ENCODE data around the gene WDFY1. TPM values are rescaled to one million over a fixed set of nuclear protein-coding genes. Genes with fewer than 3 reads are reported as not detected.

WDFY1 gene
- total RNA-seq, 2 experiments from 2014 or later = 20.8 to 23.1 TPM

GRCh38 chr2:223989856-223990232, 44.7 kb upstream of the WDFY1 start:
- Mint-ChIP-seq H3K27ac (no peak overlapping the region), H3K4me3 (no peak overlapping the region), H3K36me3 (ENCODE audit: low read depth) (peaks cover 11% of the 10 kb centered on the region), H3K9me3 (no peaks in the 10 kb centered on the region), H3K4me1 (ENCODE audit: low read depth) (peaks cover 6% of the 10 kb centered on the region), H3K27me3 (no peaks in the 10 kb centered on the region)
- ATAC-seq (no peak), DNase-seq (no peak)
- TF ChIP-seq CTCF (IDR thresholded peaks at IDR 0.05) = no peak
- intact Hi-C loops (cut with micrococcal nuclease) = loop anchor here (10.0 kb wide), 1 partner anchor 155 kb away; no protein-coding TSS in a partner anchor
- ChIA-PET CTCF (interaction anchor here (5.9 to 7.2 kb wide), 2 partner anchors 19 to 295 kb away, joined by 93 to 156 read pairs; no protein-coding TSS in a partner anchor), POLR2A (no interaction called here)

- TF ChIP-seq CTCF (IDR thresholded peaks at IDR 0.05) = no peak
- H3K27ac Mint-ChIP-seq = no peak overlapping the region
- ChIA-PET POLR2A (no interaction called here), CTCF (interaction anchor here (1.0 to 7.2 kb wide), 2 partner anchors 74 to 296 kb away, joined by 3 to 156 read pairs; no protein-coding TSS in a partner anchor)
- H3K4me1 Mint-ChIP-seq (ENCODE audit: low read depth) = peaks cover 3% of the 10 kb centered on the region
- peaks cover 14% of the 10 kb centered on the region for H3K36me3 Mint-ChIP-seq (ENCODE audit: low read depth)
- H3K9me3 Mint-ChIP-seq = no peaks in the 10 kb centered on the region
- DNase-seq = no peak
- no peak for ATAC-seq
- H3K27me3 Mint-ChIP-seq = no peaks in the 10 kb centered on the region
- no peak overlapping the region for H3K4me3 Mint-ChIP-seq
- intact Hi-C loops (cut with micrococcal nuclease) = no loop called here
Observed at GRCh38 chr2:223989206-223989855, 44.2 kb upstream of the WDFY1 start.

- Mint-ChIP-seq H3K4me3 (no peak overlapping the region), H3K27ac (no peak overlapping the region), H3K4me1 (ENCODE audit: low read depth) (no peaks in the 10 kb centered on the region), H3K36me3 (ENCODE audit: low read depth) (peaks cover 14% of the 10 kb centered on the region), H3K27me3 (no peaks in the 10 kb centered on the region), H3K9me3 (no peaks in the 10 kb centered on the region)
- ATAC-seq = no peak
- POLR2A ChIA-PET = interaction anchor here (0.9 kb wide), 1 partner anchor 13 kb away, joined by 3 read pairs; no protein-coding TSS in a partner anchor
- TF ChIP-seq CTCF (IDR thresholded peaks at IDR 0.05) = no peak
- CTCF ChIA-PET = interaction anchor here (0.8 to 6.8 kb wide), 6 partner anchors 11 to 302 kb away, joined by 3 to 51 read pairs (median 4); no protein-coding TSS in a partner anchor
- DNase-seq = no peak
- intact Hi-C loops (cut with micrococcal nuclease) = no loop called here
Observed at GRCh38 chr2:223981241-223981640, 36.1 kb upstream of the WDFY1 start.

GRCh38 chr2:223980803-223981202, 35.7 kb upstream of the WDFY1 start:
- Mint-ChIP-seq H3K36me3 (ENCODE audit: low read depth) (peaks cover 14% of the 10 kb centered on the region), H3K4me1 (ENCODE audit: low read depth) (no peaks in the 10 kb centered on the region), H3K27me3 (no peaks in the 10 kb centered on the region), H3K4me3 (no peak overlapping the region), H3K27ac (no peak overlapping the region), H3K9me3 (no peaks in the 10 kb centered on the region)
- POLR2A ChIA-PET = interaction anchor here (0.9 kb wide), 1 partner anchor 13 kb away, joined by 3 read pairs; no protein-coding TSS in a partner anchor
- CTCF ChIA-PET = interaction anchor here (0.8 to 6.8 kb wide), 4 partner anchors 10 to 254 kb away, joined by 3 to 51 read pairs (median 17); no protein-coding TSS in a partner anchor
- intact Hi-C loops (cut with micrococcal nuclease) = no loop called here
- ATAC-seq = no peak
- no peak for TF ChIP-seq CTCF (IDR thresholded peaks at IDR 0.05)
- DNase-seq = no peak

GRCh38 chr2:223980397-223980735, 35.2 kb upstream of the WDFY1 start:
- Mint-ChIP-seq H3K36me3 (ENCODE audit: low read depth) (peaks cover 14% of the 10 kb centered on the region), H3K27me3 (no peaks in the 10 kb centered on the region), H3K4me3 (no peak overlapping the region), H3K9me3 (no peaks in the 10 kb centered on the region), H3K4me1 (ENCODE audit: low read depth) (no peaks in the 10 kb centered on the region), H3K27ac (no peak overlapping the region)
- no peak for TF ChIP-seq CTCF (IDR thresholded peaks at IDR 0.05)
- POLR2A ChIA-PET = interaction anchor here (0.9 kb wide), 1 partner anchor 14 kb away, joined by 3 read pairs; no protein-coding TSS in a partner anchor
- DNase-seq (no peak), ATAC-seq (no peak)
- intact Hi-C loops (cut with micrococcal nuclease) = no loop called here
- CTCF ChIA-PET = interaction anchor here (1.0 to 6.8 kb wide), 4 partner anchors 10 to 303 kb away, joined by 3 to 51 read pairs (median 17); no protein-coding TSS in a partner anchor
